ENCODE results near the gene VSIG1. TPM values are rescaled to one million over a fixed set of nuclear protein-coding genes. Genes with fewer than 3 reads are reported as not detected.

Gene VSIG1
- total RNA-seq, 1 experiment from 2014 or later = not detected

GRCh38 chrX:108071578-108071977, 26.7 kb downstream of the VSIG1 start:
- POLR2A ChIA-PET (ENCODE audit: unreplicated experiment) = no interaction called here
- no peak for DNase-seq
- Histone ChIP-seq H2AFZ (no peak overlapping the region), H4K20me1 (ENCODE audit: insufficient read depth) (no peaks in the 10 kb centered on the region), H3F3A (ENCODE audit: insufficient read depth, low read depth) (peaks cover 11% of the 10 kb centered on the region; the same call in 1 of the 2 replicates), H3K27me3 (ENCODE audit: insufficient read depth, low read depth) (no peaks in the 10 kb centered on the region), H3K4me2 (peak overlapping the region; percentile 34), H3K79me2 (ENCODE audit: low read depth) (no peaks in the 10 kb centered on the region), H3K36me3 (ENCODE audit: low read depth) (no peaks in the 10 kb centered on the region), H3K4me1 (replicated peaks; ENCODE audit: insufficient read depth) (peaks cover 19% of the 10 kb centered on the region), H3K4me3 (no peak overlapping the region), H3K9me3 (ENCODE audit: insufficient read depth, low read depth) (no peaks in the 10 kb centered on the region), H3K9me2 (ENCODE audit: insufficient read depth) (no peaks in the 10 kb centered on the region), H3K27ac (no peak overlapping the region)
- intact Hi-C loops (cut with micrococcal nuclease; ENCODE audit: unreplicated experiment) = loop anchor here (5.0 to 10.0 kb wide), 3 partner anchors 967 to 1199 kb away; no protein-coding TSS in a partner anchor
- BruUV-seq (replicated peaks) = no TSS peak
- TF ChIP-seq EZH2 (IDR thresholded peaks at IDR 0.05; ENCODE audit: low read depth) (no peak), CTCF (conservative IDR thresholded peaks at IDR 0.05) (no peak)
- CTCF ChIA-PET = interaction anchor here (1.2 kb wide), 1 partner anchor 36 kb away, joined by 3 read pairs; no protein-coding TSS in a partner anchor

GRCh38 chrX:108072746-108073145, 27.9 kb downstream of the VSIG1 start:
- no TSS peak for BruUV-seq (replicated peaks)
- no peaks in the 10 kb centered on the region for H3K79me2 ChIP-seq (ENCODE audit: low read depth)
- peaks cover 11% of the 10 kb centered on the region; the same call in 1 of the 2 replicates for H3F3A ChIP-seq (ENCODE audit: insufficient read depth, low read depth)
- no peaks in the 10 kb centered on the region for H3K27me3 ChIP-seq (ENCODE audit: insufficient read depth, low read depth)
- no peaks in the 10 kb centered on the region for H3K9me2 ChIP-seq (ENCODE audit: insufficient read depth)
- no peak overlapping the region for H3K27ac ChIP-seq
- peaks cover 19% of the 10 kb centered on the region for H3K4me1 ChIP-seq (replicated peaks; ENCODE audit: insufficient read depth)
- intact Hi-C loops (cut with micrococcal nuclease; ENCODE audit: unreplicated experiment) = loop anchor here (1.0 to 10.0 kb wide), 8 partner anchors 52 to 1200 kb away; partner anchors contain the start of gene NCBP2L
- TF ChIP-seq CTCF (conservative IDR thresholded peaks at IDR 0.05) (no peak), EZH2 (IDR thresholded peaks at IDR 0.05; ENCODE audit: low read depth) (no peak)
- no peaks in the 10 kb centered on the region for H3K9me3 ChIP-seq (ENCODE audit: insufficient read depth, low read depth)
- no peak overlapping the region for H3K4me2 ChIP-seq
- no peak overlapping the region for H3K4me3 ChIP-seq
- ChIA-PET CTCF (no interaction called here), POLR2A (ENCODE audit: unreplicated experiment) (no interaction called here)
- DNase-seq = no peak
- no peaks in the 10 kb centered on the region for H4K20me1 ChIP-seq (ENCODE audit: insufficient read depth)
- H2AFZ ChIP-seq = no peak overlapping the region
- no peaks in the 10 kb centered on the region for H3K36me3 ChIP-seq (ENCODE audit: low read depth)

- CTCF ChIA-PET = no interaction called here
- no peak overlapping the region for H3K27ac ChIP-seq
- POLR2A ChIA-PET (ENCODE audit: unreplicated experiment) = no interaction called here
- no peak overlapping the region for H2AFZ ChIP-seq
- H4K20me1 ChIP-seq (ENCODE audit: insufficient read depth) = no peaks in the 10 kb centered on the region
- H3K4me2 ChIP-seq = no peak overlapping the region
- H3K9me3 ChIP-seq (ENCODE audit: insufficient read depth, low read depth) = no peaks in the 10 kb centered on the region
- H3K79me2 ChIP-seq (ENCODE audit: low read depth) = no peaks in the 10 kb centered on the region
- peaks cover 7% of the 10 kb centered on the region; the same call in 1 of the 2 replicates for H3F3A ChIP-seq (ENCODE audit: insufficient read depth, low read depth)
- H3K36me3 ChIP-seq (ENCODE audit: low read depth) = peaks cover 13% of the 10 kb centered on the region
- no peak for DNase-seq
- H3K27me3 ChIP-seq (ENCODE audit: insufficient read depth, low read depth) = no peaks in the 10 kb centered on the region
- TF ChIP-seq CTCF (conservative IDR thresholded peaks at IDR 0.05) = no peak
- TF ChIP-seq EZH2 (IDR thresholded peaks at IDR 0.05; ENCODE audit: low read depth) = no peak
- no peak overlapping the region for H3K4me3 ChIP-seq
- intact Hi-C loops (cut with micrococcal nuclease; ENCODE audit: unreplicated experiment) = no loop called here
- H3K4me1 ChIP-seq (replicated peaks; ENCODE audit: insufficient read depth) = no peaks in the 10 kb centered on the region
- BruUV-seq (replicated peaks) = no TSS peak
- no peaks in the 10 kb centered on the region for H3K9me2 ChIP-seq (ENCODE audit: insufficient read depth)
Measured at GRCh38 chrX:108081110-108081509, 36.2 kb downstream of the VSIG1 start.
